HS-5 (cell line): ENCODE data around the gene SEC61G.

Source experiments
- DNase-seq: peaks from one replicate; pipeline ENCODE4 v3.0.0-alpha.2; 2012; ENCODE audit warnings: low read depth

Gene SEC61G

GRCh38 chr7:54758702-54759592, at the start of gene SEC61G:
Gene SEC61G, minus strand, starts transcription at chr7:54759211. Its CDS starts 1,623 bp downstream, at chr7:54757588.
- peak; percentile 85 for DNase-seq

- no peak for DNase-seq
Measured at GRCh38 chr7:54802841-54803240, 43.8 kb upstream of the SEC61G start.

- no peak for DNase-seq
Measured at GRCh38 chr7:54802114-54802513, 43.1 kb upstream of the SEC61G start.

- DNase-seq: no peak
Measured at GRCh38 chr7:54799792-54800191, 40.8 kb upstream of the SEC61G start.

- no peak for DNase-seq
Measured at GRCh38 chr7:54798530-54798929, 39.5 kb upstream of the SEC61G start.

- DNase-seq: no peak
Measured at GRCh38 chr7:54796853-54797252, 37.8 kb upstream of the SEC61G start.

- DNase-seq: no peak
Measured at GRCh38 chr7:54796150-54796549, 37.1 kb upstream of the SEC61G start.

- no peak for DNase-seq
Measured at GRCh38 chr7:54792383-54792782, 33.4 kb upstream of the SEC61G start.

GRCh38 chr7:54788664-54789063, 29.7 kb upstream of the SEC61G start:
- peak; percentile 46 for DNase-seq

- DNase-seq: no peak
Measured at GRCh38 chr7:54785261-54785660, 26.2 kb upstream of the SEC61G start.

- no peak for DNase-seq
Measured at GRCh38 chr7:54783952-54784351, 24.9 kb upstream of the SEC61G start.

GRCh38 chr7:54782829-54783228, 23.8 kb upstream of the SEC61G start:
- no peak for DNase-seq

- no peak for DNase-seq
Measured at GRCh38 chr7:54782314-54782713, 23.3 kb upstream of the SEC61G start.

- DNase-seq: no peak
Measured at GRCh38 chr7:54781134-54781920, 22.3 kb upstream of the SEC61G start.

GRCh38 chr7:54780490-54780889, 21.5 kb upstream of the SEC61G start:
- no peak for DNase-seq

- DNase-seq: no peak
Measured at GRCh38 chr7:54778696-54779540, 19.9 kb upstream of the SEC61G start.

GRCh38 chr7:54778166-54778565, 19.2 kb upstream of the SEC61G start:
- no peak for DNase-seq

- no peak for DNase-seq
Measured at GRCh38 chr7:54774785-54775740, 16.1 kb upstream of the SEC61G start.

- DNase-seq: peak; percentile 45
Measured at GRCh38 chr7:54773472-54774399, 14.7 kb upstream of the SEC61G start.

- no peak for DNase-seq
Measured at GRCh38 chr7:54769203-54769602, 10.2 kb upstream of the SEC61G start.
